K562 (cell line): Measurements from ENCODE around the gene SF3A2. TPM values are rescaled to one million over a fixed set of nuclear protein-coding genes. Genes with fewer than 3 reads are reported as not detected.

Experiments
- RCOR1 ChIP-seq, 2 experiments: IDR thresholded peaks; 2 replicates each; pipeline ENCODE4 v1.6.1; 2012; ENCODE audit warnings: low read depth in 2 of 2, low read length in 2 of 2, borderline replicate concordance in 1 of 2, improper control_type of control experiment in 1 of 2
- SMAD2 ChIP-seq: fragments of 150-350 bp; IDR thresholded peaks from 2 replicates; pipeline ENCODE4 v1.6.1; 2014; ENCODE audit warnings: low read depth, mild to moderate bottlenecking, low read length
- STAG1 ChIP-seq: sonication (generic); formaldehyde crosslinking; IDR thresholded peaks from 2 replicates; pipeline ENCODE4 v1.5.0; 2020; ENCODE audit warnings: missing genetic modification reagents, borderline replicate concordance
- STAT5B ChIP-seq: fragments of 250-450 bp; sonication (Bioruptor Pico); IDR thresholded peaks from 2 replicates; pipeline ENCODE4 v1.8.0; 2021; ENCODE audit warnings: mild to moderate bottlenecking, inconsistent platforms
- ZBTB40 ChIP-seq, 2 experiments: fragments of 450-650 bp in 1 of 2; sonication (generic) in 1 of 2; formaldehyde crosslinking in 1 of 2; IDR thresholded peaks; 2 replicates each; pipeline versions ENCODE4 v1.7.1 to v1.9.0; 2016 to 2022; ENCODE audit warnings: inconsistent platforms in 1 of 2, mild to moderate bottlenecking in 1 of 2, missing genetic modification reagents in 1 of 2
- ZNF830 ChIP-seq: fragments of 250-450 bp; sonication (Bioruptor Pico); IDR thresholded peaks from 2 replicates; pipeline ENCODE4 v1.5.0; 2021; ENCODE audit warnings: mild to moderate bottlenecking
- polyA plus RNA-seq, 8 experiments: library from polyadenylated mRNA; depleted of rRNA in 4 of 8; stranded (reverse) in 5 of 8; unstranded in 3 of 8; fragments of >200 nt; fragmentation: Nextera tagmentation in 2 of 8; fragmentation: Illumina TruSeq in 1 of 8; extraction: Ambion mirVana in 2 of 8; extraction: Trizol in 1 of 8; gene quantifications; 2 replicates each; pipeline versions ENCODE4 v1.2.1 to v1.2.3, GENCODE V29; 2011 to 2014; ENCODE audit warnings: inconsistent platforms in 1 of 8, missing spikeins in 1 of 8
- total RNA-seq, 7 experiments: library from RNA; depleted of rRNA in 6 of 7; stranded (reverse); fragments of >200 nt in 6 of 7; fragmentation: Illumina TruSeq in 2 of 7; extraction: Trizol in 2 of 7; gene quantifications; 2 replicates each; pipeline versions ENCODE4 v1.2.1 to v1.2.3, GENCODE V29; 2011 to 2021; ENCODE audit warnings: low replicate concordance in 1 of 7
- TF ChIP-seq, protein P1 (sequence below): fragments of 450-650 bp; IDR thresholded peaks from 2 replicates; pipeline ENCODE4 v1.6.1; 2018; ENCODE audit not compliant: partially characterized antibody
- TF ChIP-seq, protein P2 (sequence below), 2 experiments: fragments of 450-650 bp; IDR thresholded peaks; 2 replicates each; pipeline ENCODE4 v1.6.1; 2018; ENCODE audit warnings: mild to moderate bottlenecking in 2 of 2, low read depth in 1 of 2; ENCODE audit not compliant: partially characterized antibody in 2 of 2

Gene SF3A2
- total and polyA plus RNA-seq, 9 of the 15 experiments (the other 6 are each of a cell fraction or from before 2014, with no cell fraction given) = 0.17 to 194 (median 22.8) TPM

GRCh38 chr19:2237051-2237868 lies 636 bp downstream of the SF3A2 start (continued):
- TF ChIP-seq ZBTB40 (IDR thresholded peaks at IDR 0.05) = peak; percentile 62; the same call in 1 of the 2 replicates
- TF ChIP-seq ZBTB40 (CRISPR knock-in tag; IDR thresholded peaks at IDR 0.05) = no peak
- no peak for TF ChIP-seq STAT5B (CRISPR knock-in tag)
- TF ChIP-seq, protein P1, sequence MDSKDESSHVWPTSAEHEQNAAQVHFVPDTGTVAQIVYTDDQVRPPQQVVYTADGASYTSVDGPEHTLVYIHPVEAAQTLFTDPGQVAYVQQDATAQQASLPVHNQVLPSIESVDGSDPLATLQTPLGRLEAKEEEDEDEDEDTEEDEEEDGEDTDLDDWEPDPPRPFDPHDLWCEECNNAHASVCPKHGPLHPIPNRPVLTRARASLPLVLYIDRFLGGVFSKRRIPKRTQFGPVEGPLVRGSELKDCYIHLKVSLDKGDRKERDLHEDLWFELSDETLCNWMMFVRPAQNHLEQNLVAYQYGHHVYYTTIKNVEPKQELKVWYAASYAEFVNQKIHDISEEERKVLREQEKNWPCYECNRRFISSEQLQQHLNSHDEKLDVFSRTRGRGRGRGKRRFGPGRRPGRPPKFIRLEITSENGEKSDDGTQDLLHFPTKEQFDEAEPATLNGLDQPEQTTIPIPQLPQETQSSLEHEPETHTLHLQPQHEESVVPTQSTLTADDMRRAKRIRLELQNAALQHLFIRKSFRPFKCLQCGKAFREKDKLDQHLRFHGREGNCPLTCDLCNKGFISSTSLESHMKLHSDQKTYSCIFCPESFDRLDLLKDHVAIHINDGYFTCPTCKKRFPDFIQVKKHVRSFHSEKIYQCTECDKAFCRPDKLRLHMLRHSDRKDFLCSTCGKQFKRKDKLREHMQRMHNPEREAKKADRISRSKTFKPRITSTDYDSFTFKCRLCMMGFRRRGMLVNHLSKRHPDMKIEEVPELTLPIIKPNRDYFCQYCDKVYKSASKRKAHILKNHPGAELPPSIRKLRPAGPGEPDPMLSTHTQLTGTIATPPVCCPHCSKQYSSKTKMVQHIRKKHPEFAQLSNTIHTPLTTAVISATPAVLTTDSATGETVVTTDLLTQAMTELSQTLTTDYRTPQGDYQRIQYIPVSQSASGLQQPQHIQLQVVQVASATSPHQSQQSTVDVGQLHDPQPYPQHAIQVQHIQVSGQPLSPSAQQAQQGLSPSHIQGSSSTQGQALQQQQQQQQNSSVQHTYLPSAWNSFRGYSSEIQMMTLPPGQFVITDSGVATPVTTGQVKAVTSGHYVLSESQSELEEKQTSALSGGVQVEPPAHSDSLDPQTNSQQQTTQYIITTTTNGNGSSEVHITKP = peak; percentile 25
- TF ChIP-seq, protein P2, sequence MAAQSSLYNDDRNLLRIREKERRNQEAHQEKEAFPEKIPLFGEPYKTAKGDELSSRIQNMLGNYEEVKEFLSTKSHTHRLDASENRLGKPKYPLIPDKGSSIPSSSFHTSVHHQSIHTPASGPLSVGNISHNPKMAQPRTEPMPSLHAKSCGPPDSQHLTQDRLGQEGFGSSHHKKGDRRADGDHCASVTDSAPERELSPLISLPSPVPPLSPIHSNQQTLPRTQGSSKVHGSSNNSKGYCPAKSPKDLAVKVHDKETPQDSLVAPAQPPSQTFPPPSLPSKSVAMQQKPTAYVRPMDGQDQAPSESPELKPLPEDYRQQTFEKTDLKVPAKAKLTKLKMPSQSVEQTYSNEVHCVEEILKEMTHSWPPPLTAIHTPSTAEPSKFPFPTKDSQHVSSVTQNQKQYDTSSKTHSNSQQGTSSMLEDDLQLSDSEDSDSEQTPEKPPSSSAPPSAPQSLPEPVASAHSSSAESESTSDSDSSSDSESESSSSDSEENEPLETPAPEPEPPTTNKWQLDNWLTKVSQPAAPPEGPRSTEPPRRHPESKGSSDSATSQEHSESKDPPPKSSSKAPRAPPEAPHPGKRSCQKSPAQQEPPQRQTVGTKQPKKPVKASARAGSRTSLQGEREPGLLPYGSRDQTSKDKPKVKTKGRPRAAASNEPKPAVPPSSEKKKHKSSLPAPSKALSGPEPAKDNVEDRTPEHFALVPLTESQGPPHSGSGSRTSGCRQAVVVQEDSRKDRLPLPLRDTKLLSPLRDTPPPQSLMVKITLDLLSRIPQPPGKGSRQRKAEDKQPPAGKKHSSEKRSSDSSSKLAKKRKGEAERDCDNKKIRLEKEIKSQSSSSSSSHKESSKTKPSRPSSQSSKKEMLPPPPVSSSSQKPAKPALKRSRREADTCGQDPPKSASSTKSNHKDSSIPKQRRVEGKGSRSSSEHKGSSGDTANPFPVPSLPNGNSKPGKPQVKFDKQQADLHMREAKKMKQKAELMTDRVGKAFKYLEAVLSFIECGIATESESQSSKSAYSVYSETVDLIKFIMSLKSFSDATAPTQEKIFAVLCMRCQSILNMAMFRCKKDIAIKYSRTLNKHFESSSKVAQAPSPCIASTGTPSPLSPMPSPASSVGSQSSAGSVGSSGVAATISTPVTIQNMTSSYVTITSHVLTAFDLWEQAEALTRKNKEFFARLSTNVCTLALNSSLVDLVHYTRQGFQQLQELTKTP (IDR thresholded peaks at IDR 0.05; ENCODE audit: low read depth in 1 of 2, partially characterized antibody in 2 of 2) = peak in 1 of 2 experiments; percentile 47
- no peak for TF ChIP-seq ZNF830
- no peak for TF ChIP-seq SMAD2
- peak in 1 of 2 experiments; percentile 5; a peak in 1 of 4 replicates for TF ChIP-seq RCOR1 (IDR thresholded peaks at IDR 0.05; ENCODE audit: borderline replicate concordance in 1 of 2, low read depth in 2 of 2, low read length in 2 of 2)
- peak; percentile 22; the same call in 1 of the 2 replicates for TF ChIP-seq STAG1 (CRISPR knock-in tag)
